ENCODE results near the gene PYHIN1.

The PYHIN1 gene
- total RNA-seq: 44.6 to 65.5 (median 62.9) reads per million in 3 donors

GRCh38 chr1:158931055-158931737, at the start of gene PYHIN1:
Gene PYHIN1, plus strand, starts transcription at chr1:158931552. Its CDS starts 5,359 bp downstream, at chr1:158936911.
- Histone ChIP-seq H3K9me3 (ENCODE audit: control insufficient read depth, low read length) (no peaks in the 10 kb centered on the region), H3K36me3 (ENCODE audit: control insufficient read depth, insufficient read depth, low read length) (no peaks in the 10 kb centered on the region), H3K27ac (ENCODE audit: insufficient read depth, low read length, poor library complexity, severe bottlenecking) (peak within 1 kb of the TSS; percentile 62), H3K4me3 (ENCODE audit: insufficient read depth, low read depth, low read length, poor library complexity, severe bottlenecking) (peak within 1 kb of the TSS; percentile 55), H3K27me3 (replicated peaks; ENCODE audit: control insufficient read depth, insufficient read depth, low read length, poor library complexity, severe bottlenecking) (no peaks in the 10 kb centered on the region), H3K4me1 (ENCODE audit: control insufficient read depth, insufficient read depth, low read length, poor library complexity, severe bottlenecking) (peaks cover 4% of the 10 kb centered on the region)
- DNase-seq: peak in 1 of 3 donors; percentile 20

GRCh38 chr1:158893654-158894053, 37.7 kb upstream of the PYHIN1 start:
- Histone ChIP-seq H3K4me3 (ENCODE audit: insufficient read depth, low read depth, low read length, poor library complexity, severe bottlenecking) (no peak overlapping the region), H3K27me3 (replicated peaks; ENCODE audit: control insufficient read depth, insufficient read depth, low read length, poor library complexity, severe bottlenecking) (no peaks in the 10 kb centered on the region), H3K27ac (ENCODE audit: insufficient read depth, low read length, poor library complexity, severe bottlenecking) (no peak overlapping the region), H3K4me1 (ENCODE audit: control insufficient read depth, insufficient read depth, low read length, poor library complexity, severe bottlenecking) (no peaks in the 10 kb centered on the region), H3K9me3 (ENCODE audit: control insufficient read depth, low read length) (no peaks in the 10 kb centered on the region), H3K36me3 (ENCODE audit: control insufficient read depth, insufficient read depth, low read length) (no peaks in the 10 kb centered on the region)
- DNase-seq: no peak

GRCh38 chr1:158898722-158899121, 32.6 kb upstream of the PYHIN1 start:
- Histone ChIP-seq H3K36me3 (ENCODE audit: control insufficient read depth, insufficient read depth, low read length) (no peaks in the 10 kb centered on the region), H3K4me3 (ENCODE audit: insufficient read depth, low read depth, low read length, poor library complexity, severe bottlenecking) (no peak overlapping the region)

GRCh38 chr1:158901623-158902022, 29.7 kb upstream of the PYHIN1 start:
- H3K4me3 ChIP-seq (ENCODE audit: insufficient read depth, low read depth, low read length, poor library complexity, severe bottlenecking): no peak overlapping the region
- no peaks in the 10 kb centered on the region for H3K9me3 ChIP-seq (ENCODE audit: control insufficient read depth, low read length)
- H3K4me1 ChIP-seq (ENCODE audit: control insufficient read depth, insufficient read depth, low read length, poor library complexity, severe bottlenecking): no peaks in the 10 kb centered on the region
- H3K27ac ChIP-seq (ENCODE audit: insufficient read depth, low read length, poor library complexity, severe bottlenecking): no peak overlapping the region
- DNase-seq: no peak
- no peaks in the 10 kb centered on the region for H3K27me3 ChIP-seq (replicated peaks; ENCODE audit: control insufficient read depth, insufficient read depth, low read length, poor library complexity, severe bottlenecking)
- no peaks in the 10 kb centered on the region for H3K36me3 ChIP-seq (ENCODE audit: control insufficient read depth, insufficient read depth, low read length)

More at GRCh38 chr1:158898722-158899121, 32.6 kb upstream of the PYHIN1 start:
- Histone ChIP-seq H3K27me3 (replicated peaks; ENCODE audit: control insufficient read depth, insufficient read depth, low read length, poor library complexity, severe bottlenecking) (no peaks in the 10 kb centered on the region), H3K27ac (ENCODE audit: insufficient read depth, low read length, poor library complexity, severe bottlenecking) (no peak overlapping the region), H3K9me3 (ENCODE audit: control insufficient read depth, low read length) (no peaks in the 10 kb centered on the region), H3K4me1 (ENCODE audit: control insufficient read depth, insufficient read depth, low read length, poor library complexity, severe bottlenecking) (no peaks in the 10 kb centered on the region)
- DNase-seq: no peak

GRCh38 chr1:158916085-158916484, 15.3 kb upstream of the PYHIN1 start:
- H3K36me3 ChIP-seq (ENCODE audit: control insufficient read depth, insufficient read depth, low read length): no peaks in the 10 kb centered on the region
- H3K4me3 ChIP-seq (ENCODE audit: insufficient read depth, low read depth, low read length, poor library complexity, severe bottlenecking): no peak overlapping the region
- H3K9me3 ChIP-seq (ENCODE audit: control insufficient read depth, low read length): no peaks in the 10 kb centered on the region
- H3K4me1 ChIP-seq (ENCODE audit: control insufficient read depth, insufficient read depth, low read length, poor library complexity, severe bottlenecking): no peaks in the 10 kb centered on the region
- no peak for DNase-seq
- no peaks in the 10 kb centered on the region for H3K27me3 ChIP-seq (replicated peaks; ENCODE audit: control insufficient read depth, insufficient read depth, low read length, poor library complexity, severe bottlenecking)
- H3K27ac ChIP-seq (ENCODE audit: insufficient read depth, low read length, poor library complexity, severe bottlenecking): no peak overlapping the region

- no peak for DNase-seq
- no peak overlapping the region for H3K27ac ChIP-seq (ENCODE audit: insufficient read depth, low read length, poor library complexity, severe bottlenecking)
- no peaks in the 10 kb centered on the region for H3K4me1 ChIP-seq (ENCODE audit: control insufficient read depth, insufficient read depth, low read length, poor library complexity, severe bottlenecking)
- no peaks in the 10 kb centered on the region for H3K36me3 ChIP-seq (ENCODE audit: control insufficient read depth, insufficient read depth, low read length)
- H3K4me3 ChIP-seq (ENCODE audit: insufficient read depth, low read depth, low read length, poor library complexity, severe bottlenecking): no peak overlapping the region
- no peaks in the 10 kb centered on the region for H3K27me3 ChIP-seq (replicated peaks; ENCODE audit: control insufficient read depth, insufficient read depth, low read length, poor library complexity, severe bottlenecking)
- no peaks in the 10 kb centered on the region for H3K9me3 ChIP-seq (ENCODE audit: control insufficient read depth, low read length)
Measured at GRCh38 chr1:158924677-158925076, 6.7 kb upstream of the PYHIN1 start.

GRCh38 chr1:158930504-158930903, 848 bp upstream of the PYHIN1 start:
- peak overlapping the region; percentile 62 for H3K27ac ChIP-seq (ENCODE audit: insufficient read depth, low read length, poor library complexity, severe bottlenecking)
- H3K27me3 ChIP-seq (replicated peaks; ENCODE audit: control insufficient read depth, insufficient read depth, low read length, poor library complexity, severe bottlenecking): no peaks in the 10 kb centered on the region
- no peaks in the 10 kb centered on the region for H3K36me3 ChIP-seq (ENCODE audit: control insufficient read depth, insufficient read depth, low read length)
- peak overlapping the region; percentile 55 for H3K4me3 ChIP-seq (ENCODE audit: insufficient read depth, low read depth, low read length, poor library complexity, severe bottlenecking)
- peaks cover 4% of the 10 kb centered on the region for H3K4me1 ChIP-seq (ENCODE audit: control insufficient read depth, insufficient read depth, low read length, poor library complexity, severe bottlenecking)
- peak in 1 of 3 donors; percentile 11 for DNase-seq
- H3K9me3 ChIP-seq (ENCODE audit: control insufficient read depth, low read length): no peaks in the 10 kb centered on the region

GRCh38 chr1:158932171-158932570, 819 bp downstream of the PYHIN1 start:
- Histone ChIP-seq H3K9me3 (ENCODE audit: control insufficient read depth, low read length) (no peaks in the 10 kb centered on the region), H3K36me3 (ENCODE audit: control insufficient read depth, insufficient read depth, low read length) (peaks cover 3% of the 10 kb centered on the region), H3K27ac (ENCODE audit: insufficient read depth, low read length, poor library complexity, severe bottlenecking) (peak overlapping the region; percentile 62), H3K27me3 (replicated peaks; ENCODE audit: control insufficient read depth, insufficient read depth, low read length, poor library complexity, severe bottlenecking) (no peaks in the 10 kb centered on the region), H3K4me3 (ENCODE audit: insufficient read depth, low read depth, low read length, poor library complexity, severe bottlenecking) (peak overlapping the region; percentile 55), H3K4me1 (ENCODE audit: control insufficient read depth, insufficient read depth, low read length, poor library complexity, severe bottlenecking) (peaks cover 4% of the 10 kb centered on the region)
- no peak for DNase-seq

GRCh38 chr1:158933621-158934020, 2.3 kb downstream of the PYHIN1 start:
- no peaks in the 10 kb centered on the region for H3K9me3 ChIP-seq (ENCODE audit: control insufficient read depth, low read length)
- DNase-seq: no peak
- no peaks in the 10 kb centered on the region for H3K27me3 ChIP-seq (replicated peaks; ENCODE audit: control insufficient read depth, insufficient read depth, low read length, poor library complexity, severe bottlenecking)
- peak overlapping the region; percentile 24 for H3K4me3 ChIP-seq (ENCODE audit: insufficient read depth, low read depth, low read length, poor library complexity, severe bottlenecking)
- H3K4me1 ChIP-seq (ENCODE audit: control insufficient read depth, insufficient read depth, low read length, poor library complexity, severe bottlenecking): peaks cover 4% of the 10 kb centered on the region
- peaks cover 14% of the 10 kb centered on the region for H3K36me3 ChIP-seq (ENCODE audit: control insufficient read depth, insufficient read depth, low read length)
- H3K27ac ChIP-seq (ENCODE audit: insufficient read depth, low read length, poor library complexity, severe bottlenecking): peak overlapping the region; percentile 26

- Histone ChIP-seq H3K9me3 (ENCODE audit: control insufficient read depth, low read length) (no peaks in the 10 kb centered on the region), H3K27ac (ENCODE audit: insufficient read depth, low read length, poor library complexity, severe bottlenecking) (no peak overlapping the region), H3K4me3 (ENCODE audit: insufficient read depth, low read depth, low read length, poor library complexity, severe bottlenecking) (no peak overlapping the region), H3K27me3 (replicated peaks; ENCODE audit: control insufficient read depth, insufficient read depth, low read length, poor library complexity, severe bottlenecking) (no peaks in the 10 kb centered on the region), H3K4me1 (ENCODE audit: control insufficient read depth, insufficient read depth, low read length, poor library complexity, severe bottlenecking) (no peaks in the 10 kb centered on the region), H3K36me3 (ENCODE audit: control insufficient read depth, insufficient read depth, low read length) (peaks cover 35% of the 10 kb centered on the region)
- no peak for DNase-seq
Measured at GRCh38 chr1:158939180-158939579, 7.8 kb downstream of the PYHIN1 start.

Measured in effector memory CD4-positive, alpha-beta T cell (primary cell).